ENCODE measurements around the gene EHBP1. TPM values are rescaled to one million over a fixed set of nuclear protein-coding genes. Genes with fewer than 3 reads are reported as not detected.

Gene EHBP1
- total and polyA plus RNA-seq, 2 experiments from 2014 or later, result 11.7 to 30.8 TPM

GRCh38 chr2:62741954-62742722, 36.6 kb downstream of the EHBP1 start:
- Histone ChIP-seq H3K27me3 (no peaks in the 10 kb centered on the region), H3K4me3 (no peak overlapping the region), H3K27ac (no peak overlapping the region), H3K36me3 (no peaks in the 10 kb centered on the region), H3K9me3 (ENCODE audit: low read depth) (no peaks in the 10 kb centered on the region), H3K4me1 (ENCODE audit: low read depth) (peaks cover 2% of the 10 kb centered on the region)
- TF ChIP-seq CTCF (IDR thresholded peaks at IDR 0.05; ENCODE audit: low read depth, low read length), result no peak
- DNase-seq (ENCODE audit: low read depth in 1 of 2, low spot score in 1 of 2), result no peak

GRCh38 chr2:62743506-62743905, 38.0 kb downstream of the EHBP1 start:
- DNase-seq (ENCODE audit: low read depth in 1 of 2, low spot score in 1 of 2), result no peak
- Histone ChIP-seq H3K9me3 (ENCODE audit: low read depth) (no peaks in the 10 kb centered on the region), H3K27me3 (no peaks in the 10 kb centered on the region), H3K36me3 (no peaks in the 10 kb centered on the region), H3K4me3 (no peak overlapping the region), H3K4me1 (ENCODE audit: low read depth) (no peaks in the 10 kb centered on the region), H3K27ac (no peak overlapping the region)
- TF ChIP-seq CTCF (IDR thresholded peaks at IDR 0.05; ENCODE audit: low read depth, low read length), result no peak

GRCh38 chr2:62744603-62745002, 39.1 kb downstream of the EHBP1 start:
- Histone ChIP-seq H3K27ac (no peak overlapping the region), H3K9me3 (ENCODE audit: low read depth) (no peaks in the 10 kb centered on the region), H3K4me1 (ENCODE audit: low read depth) (no peaks in the 10 kb centered on the region), H3K4me3 (no peak overlapping the region), H3K27me3 (no peaks in the 10 kb centered on the region), H3K36me3 (no peaks in the 10 kb centered on the region)
- DNase-seq (ENCODE audit: low read depth in 1 of 2, low spot score in 1 of 2), result no peak
- no peak for TF ChIP-seq CTCF (IDR thresholded peaks at IDR 0.05; ENCODE audit: low read depth, low read length)

GRCh38 chr2:62745891-62746481, 40.5 kb downstream of the EHBP1 start:
- Histone ChIP-seq H3K4me3 (no peak overlapping the region), H3K27me3 (no peaks in the 10 kb centered on the region), H3K36me3 (no peaks in the 10 kb centered on the region), H3K4me1 (ENCODE audit: low read depth) (no peaks in the 10 kb centered on the region), H3K9me3 (ENCODE audit: low read depth) (no peaks in the 10 kb centered on the region), H3K27ac (no peak overlapping the region)
- no peak for TF ChIP-seq CTCF (IDR thresholded peaks at IDR 0.05; ENCODE audit: low read depth, low read length)
- no peak for DNase-seq (ENCODE audit: low read depth in 1 of 2, low spot score in 1 of 2)

- Histone ChIP-seq H3K36me3 (no peaks in the 10 kb centered on the region), H3K27me3 (no peaks in the 10 kb centered on the region), H3K27ac (no peak overlapping the region), H3K4me1 (ENCODE audit: low read depth) (no peaks in the 10 kb centered on the region), H3K4me3 (no peak overlapping the region), H3K9me3 (ENCODE audit: low read depth) (no peaks in the 10 kb centered on the region)
- TF ChIP-seq CTCF (IDR thresholded peaks at IDR 0.05; ENCODE audit: low read depth, low read length), result no peak
- no peak for DNase-seq (ENCODE audit: low read depth in 1 of 2, low spot score in 1 of 2)
Observed at GRCh38 chr2:62747169-62747568, 41.7 kb downstream of the EHBP1 start.
